ENCODE results near the gene ADAP1.
"Not testable (repeated sequence)": the region's sequence is repeated elsewhere in the genome, so short reads cannot be mapped to it uniquely, and the experiment has no call there.

Gene ADAP1

DNA sequence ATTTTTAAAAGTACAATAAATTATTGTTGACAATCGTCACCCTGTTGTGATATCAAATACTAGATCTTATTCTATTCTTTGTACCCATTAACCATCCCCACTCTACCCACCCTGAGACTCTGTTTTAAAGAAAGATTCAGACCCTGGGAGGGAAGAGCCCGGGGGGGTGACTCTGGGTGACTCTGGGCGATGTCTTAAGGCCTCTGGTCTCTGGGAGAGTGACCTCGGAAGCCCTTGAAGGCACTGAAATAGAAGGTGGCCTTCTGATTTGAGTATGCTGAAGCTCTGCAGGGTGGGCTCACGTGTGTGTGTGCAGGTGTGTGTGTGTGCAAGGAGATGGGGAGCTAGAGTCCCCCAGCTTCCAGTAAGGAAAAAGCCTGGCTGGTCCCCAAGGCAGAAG lies 9.7 kb downstream of the ADAP1 start:
- H3K4me3 ChIP-seq (ENCODE audit: low read length) = no peak overlapping the region
- TF ChIP-seq, protein P1, sequence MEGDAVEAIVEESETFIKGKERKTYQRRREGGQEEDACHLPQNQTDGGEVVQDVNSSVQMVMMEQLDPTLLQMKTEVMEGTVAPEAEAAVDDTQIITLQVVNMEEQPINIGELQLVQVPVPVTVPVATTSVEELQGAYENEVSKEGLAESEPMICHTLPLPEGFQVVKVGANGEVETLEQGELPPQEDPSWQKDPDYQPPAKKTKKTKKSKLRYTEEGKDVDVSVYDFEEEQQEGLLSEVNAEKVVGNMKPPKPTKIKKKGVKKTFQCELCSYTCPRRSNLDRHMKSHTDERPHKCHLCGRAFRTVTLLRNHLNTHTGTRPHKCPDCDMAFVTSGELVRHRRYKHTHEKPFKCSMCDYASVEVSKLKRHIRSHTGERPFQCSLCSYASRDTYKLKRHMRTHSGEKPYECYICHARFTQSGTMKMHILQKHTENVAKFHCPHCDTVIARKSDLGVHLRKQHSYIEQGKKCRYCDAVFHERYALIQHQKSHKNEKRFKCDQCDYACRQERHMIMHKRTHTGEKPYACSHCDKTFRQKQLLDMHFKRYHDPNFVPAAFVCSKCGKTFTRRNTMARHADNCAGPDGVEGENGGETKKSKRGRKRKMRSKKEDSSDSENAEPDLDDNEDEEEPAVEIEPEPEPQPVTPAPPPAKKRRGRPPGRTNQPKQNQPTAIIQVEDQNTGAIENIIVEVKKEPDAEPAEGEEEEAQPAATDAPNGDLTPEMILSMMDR (conservative IDR thresholded peaks at IDR 0.05; ENCODE audit: low read length) = no peak
- no peak for DNase-seq (ENCODE audit: low read depth)

DNA sequence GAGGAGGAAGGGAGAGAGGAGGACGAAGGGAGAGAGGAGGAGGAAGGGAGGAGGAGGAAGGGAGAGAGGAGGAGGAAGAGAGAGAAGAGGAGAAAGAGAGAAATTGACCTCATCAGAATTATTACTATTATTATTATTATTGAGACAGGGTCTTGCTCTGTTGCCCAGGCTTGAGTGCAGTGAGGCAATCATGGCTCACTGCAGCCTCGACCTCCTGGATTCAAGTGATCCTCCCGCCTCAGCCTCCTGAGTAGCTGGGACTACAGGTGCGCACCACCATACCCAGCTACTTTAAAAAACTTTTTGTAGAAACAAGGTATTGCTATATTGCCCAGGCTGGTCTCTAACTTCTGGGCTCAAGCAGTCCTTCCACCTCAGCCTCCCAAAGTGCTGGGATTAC lies 10.7 kb downstream of the ADAP1 start:
- not testable (repeated sequence) for H3K4me3 ChIP-seq (ENCODE audit: low read length); DNase-seq (ENCODE audit: low read depth)

DNA sequence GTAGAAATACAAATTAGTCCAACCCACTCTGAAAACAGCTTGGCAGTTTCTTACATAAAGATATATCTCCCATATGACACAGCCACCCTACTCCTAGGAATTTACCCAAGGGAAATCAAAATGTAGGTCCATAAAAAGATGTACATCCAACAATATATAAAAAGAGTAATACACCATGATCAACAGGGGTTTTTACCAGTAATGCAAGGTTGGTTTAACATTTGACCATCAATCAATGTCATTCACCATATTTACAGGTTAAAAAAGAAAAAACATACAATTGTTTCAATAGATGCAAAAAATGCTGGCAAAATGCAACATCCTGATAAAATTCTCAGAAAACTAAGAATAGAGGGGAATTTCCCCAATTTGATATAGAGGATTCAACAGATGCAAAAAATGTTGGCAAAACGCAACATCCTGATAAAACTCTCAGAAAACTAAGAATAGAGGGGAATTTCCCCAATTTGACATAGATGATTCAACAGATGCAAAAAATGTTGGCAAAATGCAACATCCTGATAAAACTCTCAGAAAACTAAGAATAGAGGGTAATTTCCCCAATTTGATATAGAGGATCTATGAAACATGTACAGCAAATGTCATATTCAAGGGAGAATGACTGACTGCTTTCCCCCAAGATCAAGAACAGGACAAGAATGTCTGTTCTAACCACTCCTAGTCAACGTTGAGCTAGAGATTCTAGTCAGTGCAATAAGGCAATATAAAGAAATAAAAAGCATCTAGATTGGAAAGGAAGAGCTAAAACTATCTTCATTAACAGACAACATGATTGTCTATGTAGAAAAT lies 13.7 kb downstream of the ADAP1 start:
- H3K4me3 ChIP-seq (ENCODE audit: low read length) = no peak overlapping the region
- DNase-seq (ENCODE audit: low read depth) = no peak
- TF ChIP-seq, protein P1 (conservative IDR thresholded peaks at IDR 0.05; ENCODE audit: low read length) = no peak

DNA sequence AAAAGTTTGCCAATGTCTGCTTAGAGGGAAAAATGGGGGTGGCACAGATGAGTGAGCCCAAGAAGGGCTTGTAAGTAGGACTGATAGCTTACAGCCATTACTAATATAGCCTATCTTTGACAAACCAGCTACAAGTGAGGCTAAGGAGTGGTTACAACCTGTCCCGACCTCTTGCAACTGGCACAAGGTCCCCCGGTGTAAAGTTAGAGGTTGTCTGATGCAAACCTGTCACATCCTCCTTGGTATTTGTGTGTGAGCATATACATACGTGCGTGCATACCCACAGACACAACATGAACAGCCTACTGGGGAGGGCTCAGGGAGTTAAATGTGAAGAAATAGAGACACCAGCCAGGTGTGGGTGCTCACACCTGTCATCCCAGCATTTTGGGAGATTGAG lies 14.6 kb downstream of the ADAP1 start:
- no peak for DNase-seq (ENCODE audit: low read depth)
- TF ChIP-seq, protein P1 (conservative IDR thresholded peaks at IDR 0.05; ENCODE audit: low read length) = no peak
- no peak overlapping the region for H3K4me3 ChIP-seq (ENCODE audit: low read length)

DNA sequence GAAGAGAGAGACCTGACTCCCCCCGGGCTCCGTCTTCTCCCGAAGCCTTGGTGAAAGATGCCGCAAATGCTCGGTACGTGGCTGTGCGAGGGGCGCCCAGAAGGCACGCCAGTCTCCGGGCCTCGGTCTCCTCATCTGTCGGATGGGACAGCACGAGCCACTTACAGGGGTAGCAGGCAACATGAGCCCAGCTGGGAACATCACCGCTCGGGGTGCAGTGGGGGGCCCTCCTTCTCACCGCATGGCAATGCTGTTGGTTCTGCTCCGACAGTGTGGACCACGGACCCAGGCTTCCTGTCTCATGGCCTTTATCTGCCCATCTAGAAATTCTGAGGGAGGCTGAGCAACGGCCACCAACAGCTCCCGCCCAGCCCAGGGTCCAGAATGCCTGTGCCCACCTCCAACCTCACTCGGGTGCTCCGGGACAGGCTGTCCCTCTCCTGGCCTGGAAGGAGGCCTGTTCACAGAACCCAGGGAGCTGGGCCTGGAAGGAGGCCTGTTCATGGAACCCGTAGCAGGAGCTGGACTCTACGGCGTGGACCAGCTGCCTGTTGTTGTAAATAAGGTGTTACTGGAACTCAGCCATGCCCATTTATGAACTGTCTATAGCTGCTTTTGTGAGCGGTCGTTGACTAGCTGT lies 15.8 kb downstream of the ADAP1 start:
- H3K4me3 ChIP-seq (ENCODE audit: low read length) = no peak overlapping the region
- TF ChIP-seq, protein P1 (conservative IDR thresholded peaks at IDR 0.05; ENCODE audit: low read length) = no peak
- DNase-seq (ENCODE audit: low read depth) = no peak

DNA sequence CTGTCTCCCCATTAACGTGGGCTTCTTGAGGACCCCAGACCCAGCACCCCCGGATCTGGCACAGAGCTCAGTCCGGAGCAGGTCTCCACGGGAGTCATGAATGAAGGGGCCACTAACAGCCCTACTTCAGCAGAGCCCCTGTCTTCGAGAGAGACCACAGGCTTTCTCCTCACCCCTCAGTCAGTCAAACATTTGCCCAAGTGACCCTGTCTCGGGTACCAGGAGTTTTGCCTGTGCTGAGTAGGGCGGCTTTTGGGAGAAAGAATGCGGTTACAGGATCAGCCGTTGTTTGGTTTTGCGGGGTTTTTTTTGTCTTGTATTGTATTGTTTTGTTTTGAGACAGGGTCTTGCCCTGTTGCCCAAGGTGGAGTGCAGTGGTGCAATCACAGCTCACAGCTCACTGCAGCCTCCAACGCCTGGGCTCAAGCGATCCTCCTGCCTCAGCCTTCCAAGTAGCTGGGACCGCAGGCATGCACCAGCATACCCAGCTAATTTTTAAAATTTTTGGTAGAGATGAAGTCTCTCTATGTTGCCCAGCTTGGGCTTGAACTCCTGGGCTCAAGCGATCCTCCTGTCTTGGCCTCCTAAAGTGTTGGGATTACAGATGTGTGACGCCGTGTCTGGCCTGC lies 16.5 kb downstream of the ADAP1 start:
- no peak overlapping the region for H3K4me3 ChIP-seq (ENCODE audit: low read length)
- DNase-seq (ENCODE audit: low read depth) = no peak
- TF ChIP-seq, protein P1 (conservative IDR thresholded peaks at IDR 0.05; ENCODE audit: low read length) = no peak

DNA sequence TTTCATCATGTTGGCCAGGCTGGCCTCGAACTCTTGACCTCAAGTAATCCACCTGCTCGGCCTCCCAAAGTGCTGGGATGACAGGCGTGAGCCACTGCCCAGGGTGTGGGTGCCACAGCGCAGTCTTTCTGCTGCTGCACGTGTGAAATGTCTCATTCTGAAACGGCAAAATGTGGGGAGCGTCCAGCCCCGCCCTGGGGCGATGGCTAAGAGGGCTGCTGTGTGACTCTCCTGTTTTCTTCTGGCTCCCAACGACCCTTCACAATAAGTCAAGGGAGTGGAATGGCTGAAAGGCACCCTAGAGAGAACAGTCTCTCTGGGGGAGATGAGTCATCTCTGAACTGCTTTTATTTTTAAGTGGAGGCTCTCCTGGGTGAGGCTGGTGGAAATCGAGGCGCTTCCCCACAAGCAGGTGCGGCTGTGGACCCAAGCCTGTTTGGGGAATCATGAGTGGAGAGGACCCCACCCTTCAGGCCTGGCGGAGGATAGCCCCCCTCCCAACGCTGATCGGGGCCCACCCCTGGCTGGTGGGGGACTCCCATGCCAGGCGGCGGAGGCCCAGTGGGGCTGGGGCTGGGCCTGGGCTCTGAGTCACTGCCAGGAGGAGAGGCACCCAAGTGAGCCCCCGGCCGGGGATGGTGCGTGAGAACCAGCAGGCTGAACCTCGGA lies 18.0 kb downstream of the ADAP1 start:
- TF ChIP-seq, protein P1 (conservative IDR thresholded peaks at IDR 0.05; ENCODE audit: low read length) = no peak
- DNase-seq (ENCODE audit: low read depth) = no peak
- H3K4me3 ChIP-seq (ENCODE audit: low read length) = no peak overlapping the region
